Stimulated activated effector memory CD8-positive, alpha-beta T cell treated with anti-CD3 and anti-CD28 coated beads, Interleukin-12 subunit alpha, Interleukin-12 subunit beta, amount 100 ng/mL, for 72 hours (primary cell): ENCODE results near the gene ADORA2B.

Experiments
- ATAC-seq: fragments of 150-1000 bp; cut with Tn5 transposase; 2 replicates; pipeline ENCODE4 v1.10.0; 2021
- DNase-seq, 2 donors: peaks; one replicate each; pipeline ENCODE4 v3.0.0; 2021 to 2022; ENCODE audit warnings: low spot score in 2 of 2
- H3K27ac Mint-ChIP-seq: one replicate; pipeline ENCODE4 v1.8.0; 2022; ENCODE audit warnings: mild to moderate bottlenecking, mixed read lengths
- H3K36me3 Mint-ChIP-seq: one replicate; pipeline ENCODE4 v1.8.0; 2022; ENCODE audit warnings: mild to moderate bottlenecking, mixed read lengths
- H3K4me1 Mint-ChIP-seq: one replicate; pipeline ENCODE4 v1.8.0; 2022; ENCODE audit warnings: mixed read lengths
- H3K4me3 Mint-ChIP-seq: one replicate; pipeline ENCODE4 v1.8.0; 2022; ENCODE audit warnings: mild to moderate bottlenecking, mixed read lengths
- H3K9me3 Mint-ChIP-seq: one replicate; pipeline ENCODE4 v1.8.0; 2022; ENCODE audit warnings: mixed read lengths

The ADORA2B gene

DNA sequence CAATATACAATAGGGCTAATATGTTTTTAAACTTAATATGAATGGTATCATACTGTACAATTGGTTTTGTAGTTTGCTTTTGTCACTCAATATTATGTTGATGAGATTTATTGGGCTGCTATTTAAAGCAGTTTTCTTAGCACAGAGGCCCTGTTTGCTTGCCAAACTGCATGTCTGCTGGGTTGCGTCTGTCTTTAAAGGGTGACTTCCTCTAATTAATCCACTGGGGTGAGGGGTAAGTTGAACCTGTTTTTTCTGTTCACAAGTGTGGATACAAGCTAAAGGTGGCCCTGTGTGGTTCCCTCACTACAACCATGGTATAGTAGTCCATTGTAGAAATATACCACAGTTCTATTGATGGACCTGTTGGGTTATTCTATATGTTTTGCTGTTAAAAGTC lies 74.4 kb downstream of the ADORA2B start:
- H3K27ac Mint-ChIP-seq, result no peak overlapping the region
- no peak for ATAC-seq

DNA sequence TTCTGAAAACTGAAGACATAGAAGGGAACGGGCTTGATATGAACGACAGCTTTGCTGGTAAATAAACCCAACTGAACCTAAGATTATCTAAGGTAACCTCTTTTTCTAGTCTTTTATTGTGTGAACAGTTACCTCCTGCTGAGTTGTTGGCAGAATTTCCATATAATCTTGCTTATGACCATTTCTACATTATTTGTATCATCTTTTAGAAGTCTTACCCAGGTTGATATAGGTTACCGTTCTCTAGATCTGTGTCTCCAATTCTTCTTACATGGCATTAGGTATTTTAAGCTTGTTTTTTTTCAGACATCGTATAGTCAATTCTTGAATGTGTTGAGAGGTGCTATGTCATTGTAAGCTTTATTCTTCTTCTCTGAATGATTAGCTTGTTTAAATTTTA lies 79.0 kb downstream of the ADORA2B start:
- Mint-ChIP-seq H3K4me1 (peaks cover 31% of the 10 kb centered on the region), H3K27ac (no peak overlapping the region), H3K4me3 (no peak overlapping the region), H3K9me3 (no peaks in the 10 kb centered on the region), H3K36me3 (peaks cover 91% of the 10 kb centered on the region)
- DNase-seq (no peak), ATAC-seq (no peak)

More for the DNA sequence above, 74.4 kb downstream of the ADORA2B start:
- Mint-ChIP-seq H3K36me3 (peaks cover 91% of the 10 kb centered on the region), H3K4me3 (no peak overlapping the region), H3K9me3 (no peaks in the 10 kb centered on the region), H3K4me1 (peaks cover 6% of the 10 kb centered on the region)
- DNase-seq, result no peak

DNA sequence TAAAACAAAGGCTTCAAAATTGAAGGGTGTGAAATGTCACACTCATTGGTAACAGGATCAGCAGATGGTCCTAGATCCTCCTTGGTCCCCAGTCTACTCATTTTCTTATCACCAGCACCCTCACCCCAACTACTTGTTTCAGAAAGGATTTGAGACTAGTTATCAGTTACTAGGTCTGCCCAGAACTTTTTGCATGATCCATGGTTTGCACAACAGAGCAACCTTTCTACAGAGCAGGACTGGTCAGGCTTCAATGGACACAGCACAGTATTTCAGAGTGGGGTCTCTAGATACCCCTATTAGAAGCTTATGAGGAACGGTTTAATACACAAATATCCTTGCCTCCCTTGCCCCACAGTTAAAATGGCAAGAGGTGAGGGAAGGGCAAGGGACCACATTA lies 80.3 kb downstream of the ADORA2B start:
- peaks cover 97% of the 10 kb centered on the region for H3K36me3 Mint-ChIP-seq
- peak in 1 of 2 donors; percentile 25 for DNase-seq
- H3K27ac Mint-ChIP-seq, result peak overlapping the region; percentile 69
- peaks cover 31% of the 10 kb centered on the region for H3K4me1 Mint-ChIP-seq
- no peak overlapping the region for H3K4me3 Mint-ChIP-seq
- ATAC-seq, result no peak
- no peaks in the 10 kb centered on the region for H3K9me3 Mint-ChIP-seq
